KOPT-K1 (cell line): Measurements from ENCODE around the gene LASP1NB.
"Not testable (repeated sequence)": the region's sequence is repeated elsewhere in the genome, so short reads cannot be mapped to it uniquely, and the experiment has no call there.

Source experiments
- H3K27ac ChIP-seq: fragments of 200-600 bp; sonication (generic); 2 replicates; pipeline ENCODE4 v1.5.1; 2016; ENCODE audit warnings: antibody characterized with exemption, mild to moderate bottlenecking, low read depth, low read length; ENCODE audit not compliant: poor library complexity, severe bottlenecking
- H3K36me3 ChIP-seq: fragments of 200-600 bp; sonication (generic); 2 replicates; pipeline ENCODE4 v1.5.1; 2017; ENCODE audit warnings: antibody characterized with exemption, mild to moderate bottlenecking, low read length, moderate library complexity; ENCODE audit not compliant: insufficient read depth
- H3K9me3 ChIP-seq: fragments of 200-600 bp; sonication (generic); 2 replicates; pipeline ENCODE4 v1.5.1; 2017; ENCODE audit warnings: antibody characterized with exemption, low read length, mild to moderate bottlenecking; ENCODE audit not compliant: insufficient read depth, poor library complexity, severe bottlenecking

LASP1NB gene

DNA sequence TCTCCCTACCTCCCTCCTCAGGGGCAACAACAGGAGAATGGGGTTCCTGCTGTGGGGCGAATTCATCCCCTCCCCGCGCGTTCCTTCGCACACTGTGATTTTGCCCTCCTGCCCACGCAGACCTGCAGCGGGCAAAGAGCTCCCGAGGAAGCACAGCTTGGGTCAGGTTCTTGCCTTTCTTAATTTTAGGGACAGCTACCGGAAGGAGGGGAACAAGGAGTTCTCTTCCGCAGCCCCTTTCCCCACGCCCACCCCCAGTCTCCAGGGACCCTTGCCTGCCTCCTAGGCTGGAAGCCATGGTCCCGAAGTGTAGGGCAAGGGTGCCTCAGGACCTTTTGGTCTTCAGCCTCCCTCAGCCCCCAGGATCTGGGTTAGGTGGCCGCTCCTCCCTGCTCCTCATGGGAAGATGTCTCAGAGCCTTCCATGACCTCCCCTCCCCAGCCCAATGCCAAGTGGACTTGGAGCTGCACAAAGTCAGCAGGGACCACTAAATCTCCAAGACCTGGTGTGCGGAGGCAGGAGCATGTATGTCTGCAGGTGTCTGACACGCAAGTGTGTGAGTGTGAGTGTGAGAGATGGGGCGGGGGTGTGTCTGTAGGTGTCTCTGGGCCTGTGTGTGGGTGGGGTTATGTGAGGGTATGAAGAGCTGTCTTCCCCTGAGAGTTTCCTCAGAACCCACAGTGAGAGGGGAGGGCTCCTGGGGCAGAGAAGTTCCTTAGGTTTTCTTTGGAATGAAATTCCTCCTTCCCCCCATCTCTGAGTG is 5.9 kb upstream of the LASP1NB start:
- no peak overlapping the region for H3K27ac ChIP-seq
- no peaks in the 10 kb centered on the region for H3K9me3 ChIP-seq
- H3K36me3 ChIP-seq = peaks cover 68% of the 10 kb centered on the region

DNA sequence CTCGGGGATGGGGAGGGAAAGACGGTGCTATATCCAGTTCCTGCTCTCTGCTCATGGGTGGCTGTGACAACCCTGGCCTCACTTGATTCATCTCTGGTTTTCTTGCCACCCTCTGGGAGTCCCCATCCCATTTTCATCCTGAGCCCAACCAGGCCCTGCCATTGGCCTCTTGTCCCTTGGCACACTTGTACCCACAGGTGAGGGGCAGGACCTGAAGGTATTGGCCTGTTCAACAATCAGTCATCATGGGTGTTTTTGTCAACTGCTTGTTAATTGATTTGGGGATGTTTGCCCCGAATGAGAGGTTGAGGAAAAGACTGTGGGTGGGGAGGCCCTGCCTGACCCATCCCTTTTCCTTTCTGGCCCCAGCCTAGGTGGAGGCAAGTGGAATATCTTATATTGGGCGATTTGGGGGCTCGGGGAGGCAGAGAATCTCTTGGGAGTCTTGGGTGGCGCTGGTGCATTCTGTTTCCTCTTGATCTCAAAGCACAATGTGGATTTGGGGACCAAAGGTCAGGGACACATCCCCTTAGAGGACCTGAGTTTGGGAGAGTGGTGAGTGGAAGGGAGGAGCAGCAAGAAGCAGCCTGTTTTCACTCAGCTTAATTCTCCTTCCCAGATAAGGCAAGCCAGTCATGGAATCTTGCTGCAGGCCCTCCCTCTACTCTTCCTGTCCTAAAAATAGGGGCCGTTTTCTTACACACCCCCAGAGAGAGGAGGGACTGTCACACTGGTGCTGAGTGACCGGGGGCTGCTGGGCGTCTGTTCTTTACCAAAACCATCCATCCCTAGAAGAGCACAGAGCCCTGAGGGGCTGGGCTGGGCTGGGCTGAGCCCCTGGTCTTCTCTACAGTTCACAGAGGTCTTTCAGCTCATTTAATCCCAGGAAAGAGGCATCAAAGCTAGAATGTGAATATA is 4.8 kb upstream of the LASP1NB start:
- Histone ChIP-seq H3K36me3 (peaks cover 57% of the 10 kb centered on the region), H3K27ac (no peak overlapping the region), H3K9me3 (no peaks in the 10 kb centered on the region)

GRCh38 chr17:38921756-38922411 is 3.5 kb upstream of the LASP1NB start:
- Histone ChIP-seq H3K27ac (no peak overlapping the region), H3K9me3 (no peaks in the 10 kb centered on the region), H3K36me3 (peaks cover 44% of the 10 kb centered on the region)

DNA sequence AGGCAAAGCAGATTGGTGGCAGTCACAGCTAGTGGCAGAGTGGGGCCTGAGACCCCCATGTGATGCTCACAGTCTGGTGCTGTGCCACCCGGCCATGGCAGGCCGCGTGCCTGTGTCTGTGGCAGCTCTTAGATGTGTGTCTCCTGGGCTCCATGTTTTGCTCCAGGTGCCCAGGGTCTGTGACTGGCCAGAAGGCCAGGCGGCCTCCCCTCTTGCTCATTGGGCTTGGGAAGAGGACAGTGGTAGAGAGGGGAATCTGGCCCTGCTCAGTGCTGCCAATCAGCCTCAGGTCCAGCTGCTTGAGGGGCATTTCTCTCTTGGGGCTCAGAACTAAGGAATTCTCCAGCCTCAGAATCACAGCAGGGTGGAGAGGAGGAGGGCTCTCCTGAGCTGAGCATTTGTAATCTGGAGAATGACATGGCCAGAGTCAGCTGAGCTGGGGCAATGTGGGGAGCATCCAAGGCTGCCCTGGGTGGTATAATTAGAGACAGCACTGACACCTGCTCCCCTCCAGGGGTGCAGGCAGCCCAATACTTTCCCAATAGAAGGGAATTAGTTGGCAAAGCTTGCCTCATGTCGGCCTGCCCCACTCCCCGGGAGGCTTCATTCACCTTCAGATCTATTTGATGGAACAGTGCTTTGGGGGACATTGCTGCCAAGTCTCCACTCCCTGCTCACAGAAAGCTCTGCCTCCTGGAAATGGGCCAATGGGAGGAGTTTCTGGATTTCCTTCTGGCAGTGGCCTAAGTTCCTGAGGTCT is 2.7 kb upstream of the LASP1NB start:
- Histone ChIP-seq H3K27ac (no peak overlapping the region), H3K9me3 (no peaks in the 10 kb centered on the region), H3K36me3 (peaks cover 36% of the 10 kb centered on the region)

DNA sequence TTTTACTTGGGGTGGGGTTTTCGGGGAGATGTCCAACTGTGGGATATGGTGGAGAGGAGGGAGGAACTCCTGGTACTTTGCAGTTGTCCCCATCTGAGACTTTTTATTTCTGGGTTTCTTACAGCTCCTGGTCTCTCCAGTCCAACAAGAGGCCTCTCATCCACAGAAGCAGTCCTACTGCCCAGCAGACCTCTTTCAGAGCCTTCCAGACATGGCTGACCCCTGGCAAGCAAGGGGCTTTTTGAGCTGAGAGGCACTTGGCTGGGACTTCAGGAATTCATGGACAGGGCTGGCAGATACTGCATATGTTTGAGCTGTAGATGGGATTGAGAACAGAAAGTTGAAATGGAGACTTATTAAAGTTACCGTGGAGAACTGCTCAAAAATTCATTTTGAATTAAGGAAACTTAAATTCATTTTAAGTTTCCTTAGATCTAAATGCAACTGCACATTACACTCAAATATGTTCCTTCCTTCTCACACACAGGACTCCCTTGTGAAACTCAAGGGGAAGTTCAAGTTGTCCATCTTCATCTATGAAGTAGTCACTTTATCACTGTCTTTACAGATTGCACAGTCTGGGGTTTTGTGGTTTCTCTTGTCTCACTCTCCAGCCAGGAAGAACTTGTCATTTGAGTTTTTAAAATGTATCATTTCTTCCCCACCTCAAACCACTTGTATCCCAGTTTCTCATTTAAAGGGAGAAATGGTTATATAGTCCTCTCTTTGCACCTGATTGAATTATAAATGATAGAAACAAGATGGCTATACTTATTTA is 1.1 kb downstream of the LASP1NB start:
- Histone ChIP-seq H3K9me3 (no peaks in the 10 kb centered on the region), H3K27ac (peak overlapping the region; percentile 65), H3K36me3 (no peaks in the 10 kb centered on the region; the same call in 1 of the 2 replicates)

DNA sequence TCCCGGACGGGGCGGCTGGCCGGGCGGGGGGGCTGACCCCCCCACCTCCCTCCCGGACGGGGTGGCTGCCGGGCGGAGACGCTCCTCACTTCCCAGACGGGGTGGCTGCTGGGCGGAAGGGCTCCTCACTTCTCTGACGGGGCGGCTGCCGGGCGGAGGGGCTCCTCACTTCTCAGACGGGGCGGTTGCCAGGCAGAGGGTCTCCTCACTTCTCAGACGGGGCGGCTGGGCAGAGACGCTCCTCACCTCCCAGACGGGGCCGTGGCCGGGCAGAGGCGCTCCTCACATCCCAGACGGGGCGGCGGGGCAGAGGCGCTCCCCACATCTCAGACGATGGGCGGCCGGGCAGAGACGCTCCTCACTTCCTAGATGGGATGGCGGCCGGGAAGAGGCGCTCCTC is 5.4 kb downstream of the LASP1NB start:
- H3K36me3 ChIP-seq, H3K9me3 ChIP-seq, H3K27ac ChIP-seq: not testable (repeated sequence)

GRCh38 chr17:38933962-38934361 is 8.5 kb downstream of the LASP1NB start:
- H3K27ac ChIP-seq, H3K36me3 ChIP-seq, H3K9me3 ChIP-seq: not testable (repeated sequence)

DNA sequence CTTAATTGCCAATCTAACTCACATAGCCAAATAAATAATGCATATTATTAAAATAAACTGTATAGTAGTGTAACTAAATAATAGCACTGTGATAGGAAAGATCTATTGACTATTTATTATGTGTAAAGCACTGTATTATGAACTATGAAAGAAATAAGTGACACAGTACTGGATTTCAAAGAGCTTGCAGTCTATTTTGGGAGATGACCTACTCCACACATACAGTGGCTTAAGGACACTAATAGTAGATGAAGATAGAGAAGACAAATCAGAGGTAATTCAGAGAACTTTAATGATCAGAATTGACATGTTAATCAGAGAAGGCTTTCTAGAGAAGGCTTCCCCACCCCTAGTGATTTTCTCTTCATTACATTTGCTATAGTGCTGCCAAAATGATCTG is 14.6 kb downstream of the LASP1NB start:
- no peak overlapping the region for H3K27ac ChIP-seq
- H3K9me3 ChIP-seq = no peaks in the 10 kb centered on the region
- no peaks in the 10 kb centered on the region for H3K36me3 ChIP-seq

GRCh38 chr17:38940404-38940803 is 15.0 kb downstream of the LASP1NB start:
- no peaks in the 10 kb centered on the region for H3K36me3 ChIP-seq
- H3K9me3 ChIP-seq = no peaks in the 10 kb centered on the region

GRCh38 chr17:38942696-38943334 is 17.4 kb downstream of the LASP1NB start:
- H3K9me3 ChIP-seq = no peaks in the 10 kb centered on the region
- no peaks in the 10 kb centered on the region for H3K36me3 ChIP-seq
- H3K27ac ChIP-seq = no peak overlapping the region

More at GRCh38 chr17:38940404-38940803, 15.0 kb downstream of the LASP1NB start:
- no peak overlapping the region for H3K27ac ChIP-seq

GRCh38 chr17:38943607-38944006 is 18.2 kb downstream of the LASP1NB start:
- Histone ChIP-seq H3K36me3 (no peaks in the 10 kb centered on the region), H3K9me3 (no peaks in the 10 kb centered on the region), H3K27ac (no peak overlapping the region)

- Histone ChIP-seq H3K27ac (no peak overlapping the region), H3K9me3 (no peaks in the 10 kb centered on the region), H3K36me3 (no peaks in the 10 kb centered on the region)
Observed at GRCh38 chr17:38947189-38947588, 21.8 kb downstream of the LASP1NB start.

DNA sequence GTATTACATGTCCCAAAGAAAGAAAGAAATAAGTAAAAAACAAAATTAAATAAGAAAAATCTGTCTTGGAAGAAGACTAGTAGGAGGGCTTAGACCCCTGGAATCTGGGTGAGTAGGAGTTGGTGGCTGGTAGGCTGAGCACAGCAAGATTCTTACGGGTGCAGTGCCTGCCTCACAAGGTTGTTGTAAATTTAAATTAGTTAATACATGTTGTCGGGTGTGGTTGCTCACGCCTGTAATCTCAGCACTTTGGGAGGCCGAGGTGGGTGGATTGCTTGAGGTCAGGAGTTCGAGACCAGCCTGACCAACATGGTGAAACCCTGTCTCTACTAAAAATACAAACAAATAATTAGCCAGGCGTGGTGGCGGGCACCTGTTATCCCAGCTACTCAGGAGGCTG is 28.4 kb downstream of the LASP1NB start:
- not testable (repeated sequence) for H3K9me3 ChIP-seq, H3K27ac ChIP-seq, H3K36me3 ChIP-seq

DNA sequence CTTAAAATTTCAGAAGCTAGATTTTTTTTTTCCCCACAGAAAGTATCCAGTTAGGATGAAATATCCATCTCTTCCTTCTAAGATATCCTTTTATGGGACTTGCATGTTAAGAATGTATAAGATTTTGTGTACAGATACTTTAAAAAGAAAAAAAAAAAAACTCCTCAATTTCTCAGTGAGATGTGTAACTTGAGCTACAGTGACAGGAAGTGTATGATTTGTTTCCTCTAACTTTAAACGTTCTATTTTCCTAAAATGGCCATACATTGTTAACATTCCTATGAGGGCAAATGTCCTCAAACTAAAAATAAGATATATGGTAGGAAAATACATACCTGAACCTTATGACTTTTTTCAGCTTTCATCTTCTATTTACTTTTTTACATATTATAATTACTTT is 32.9 kb downstream of the LASP1NB start:
- no peak overlapping the region for H3K27ac ChIP-seq
- no peaks in the 10 kb centered on the region for H3K9me3 ChIP-seq
- H3K36me3 ChIP-seq = no peaks in the 10 kb centered on the region
